Posterior vena cava (tissue), 2 donors: ENCODE measurements around the gene ACOX3. TPM values are rescaled to one million over a fixed set of nuclear protein-coding genes. Genes with fewer than 3 reads are reported as not detected.

Source experiments
- DNase-seq: peaks from one replicate; pipeline ENCODE4 v3.0.0-alpha.2; 2020; ENCODE audit warnings: low spot score
- intact Hi-C, 2 donors: fragments of 100-400 bp; cut with DNase I; formaldehyde crosslinking; loops; one replicate each; pipeline versions ENCODE4 v1.14.1 to v1.14.2; 2022 to 2023
- total RNA-seq, 2 donors: library from RNA; stranded (reverse); fragmentation: NEBNext Ultra II Directional; extraction: Animal tissue kit (Norgen Biotek cat#: 25700); gene quantifications; one replicate each; pipeline ENCODE4 v1.2.1, GENCODE V29; 2021
- donor health status: DM: yes; HTN: yes; CAD: no.
- donor health status: DM: yes; HTN: yes; CAD: no.

The ACOX3 gene
- total RNA-seq, 2 donors from 2014 or later: 29.7 to 36.8 TPM

GRCh38 chr4:8470451-8471024 lies 30.0 kb upstream of the ACOX3 start:
- intact Hi-C loops: loop anchor here in 1 of 2 donors (2.0 kb wide), 1 partner anchor 124 kb away; no protein-coding TSS in a partner anchor
- no peak for DNase-seq

DNA sequence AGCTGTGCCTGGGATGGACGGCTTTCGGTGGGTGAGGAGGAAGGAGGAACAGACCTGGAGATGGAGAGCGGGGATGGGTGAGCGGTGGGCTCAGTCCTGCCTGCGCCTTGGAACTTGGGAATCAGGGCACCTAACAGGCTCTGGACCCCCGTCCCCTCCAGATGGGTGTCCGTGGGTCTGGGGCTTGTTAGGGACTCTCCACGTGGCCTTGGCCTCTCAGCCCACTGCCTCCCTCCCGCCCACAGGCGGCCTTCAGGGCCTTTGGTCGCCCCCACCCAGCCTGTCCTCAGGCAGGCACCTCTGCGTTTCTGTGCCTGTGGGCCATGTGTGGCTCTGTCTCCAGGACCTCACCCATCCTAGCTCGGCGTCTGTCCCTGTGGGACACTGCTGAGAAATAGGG lies 29.0 kb upstream of the ACOX3 start:
- DNase-seq: no peak
- intact Hi-C loops: no loop called here

GRCh38 chr4:8468746-8469535 lies 28.4 kb upstream of the ACOX3 start:
- intact Hi-C loops: no loop called here
- no peak for DNase-seq

- no peak for DNase-seq
- intact Hi-C loops: no loop called here
Observed at GRCh38 chr4:8467016-8467415, 26.5 kb upstream of the ACOX3 start.

DNA sequence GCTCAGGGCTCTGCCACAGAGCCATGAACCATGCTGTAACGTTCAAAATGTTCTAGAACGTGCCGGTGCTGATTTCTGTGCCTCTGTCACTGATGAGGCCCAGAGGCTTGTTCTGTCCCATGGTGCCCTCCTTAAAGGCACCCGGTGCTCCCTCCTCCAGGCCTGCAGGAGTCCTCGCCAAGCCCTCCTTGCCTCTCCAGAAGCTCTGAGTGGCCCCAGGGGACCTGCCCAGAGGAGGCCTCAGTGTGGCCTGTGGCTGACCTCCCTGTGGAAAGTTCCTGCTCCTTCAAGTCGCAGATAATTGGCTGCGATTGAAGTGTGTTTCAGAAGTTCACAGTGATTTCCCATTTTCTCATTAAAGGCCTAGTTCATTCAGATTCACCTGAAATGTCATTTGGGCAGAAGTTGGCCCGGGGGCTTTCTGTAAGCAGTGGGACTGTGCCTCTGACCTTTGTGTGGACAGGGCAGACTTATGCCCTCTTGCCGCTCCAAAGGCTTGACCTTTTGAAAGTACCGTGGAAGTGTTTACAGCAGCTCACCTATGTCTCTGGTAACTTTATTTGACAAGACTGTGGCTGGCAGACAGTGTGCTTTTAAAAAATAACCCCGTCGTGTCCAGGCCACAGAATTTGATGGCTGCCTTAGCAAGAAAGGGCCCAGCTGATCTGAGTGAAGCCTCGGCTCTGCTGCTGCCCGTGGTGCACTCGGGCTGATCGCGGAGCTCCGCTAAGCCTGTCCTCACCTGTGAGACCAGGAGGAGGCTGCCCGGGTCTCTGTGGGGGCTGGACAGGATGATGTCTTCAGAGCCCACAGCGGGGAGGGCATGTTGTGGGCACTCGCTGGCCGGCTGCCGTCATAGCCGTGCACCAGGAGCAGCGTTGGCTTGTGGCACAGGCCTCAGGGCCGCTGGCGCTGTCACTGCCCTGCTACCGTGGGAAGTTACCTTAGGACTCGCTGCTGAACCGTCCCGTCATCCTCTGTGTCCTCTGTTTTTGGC lies 25.4 kb upstream of the ACOX3 start:
- intact Hi-C loops: no loop called here
- no peak for DNase-seq

DNA sequence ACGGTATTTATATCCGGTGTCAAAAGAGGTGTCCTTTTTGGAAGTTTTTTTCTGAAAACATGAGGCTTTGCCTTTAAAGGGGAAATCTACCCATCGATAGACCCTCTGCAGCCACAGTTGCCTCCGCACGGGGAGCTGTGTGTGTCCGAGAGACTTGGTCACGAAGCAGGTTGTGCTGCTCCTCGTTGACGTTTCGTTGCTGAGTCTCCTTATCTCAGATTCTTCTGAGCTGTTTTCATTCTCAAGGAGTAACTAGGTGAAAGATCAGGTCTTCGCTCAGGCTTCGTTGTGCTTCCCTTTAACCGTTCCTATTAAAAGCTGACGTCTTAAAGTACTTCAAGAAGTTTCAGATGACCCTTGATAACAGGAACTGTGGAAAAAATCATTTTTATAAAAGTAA lies 23.9 kb upstream of the ACOX3 start:
- DNase-seq: no peak
- intact Hi-C loops: no loop called here

DNA sequence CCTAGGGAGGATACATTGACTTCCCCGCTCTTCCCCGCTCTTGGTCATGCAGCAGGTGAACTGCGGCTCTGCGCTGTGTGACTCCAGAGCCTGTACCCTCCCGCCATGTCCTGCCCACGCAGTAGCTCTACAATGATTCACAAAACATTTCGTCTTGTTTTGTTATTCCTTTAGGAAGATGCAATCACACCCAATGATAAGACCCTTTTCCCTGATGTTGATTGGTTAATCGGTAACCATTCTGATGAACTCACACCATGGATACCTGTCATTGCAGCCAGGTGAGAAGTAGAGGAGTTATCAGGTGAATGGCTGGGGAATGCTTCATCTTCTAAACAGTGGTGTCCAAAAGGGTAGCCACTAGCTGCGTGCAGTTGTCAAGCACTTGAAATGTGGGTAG lies 23.3 kb upstream of the ACOX3 start:
- intact Hi-C loops: no loop called here
- DNase-seq: no peak

GRCh38 chr4:8461616-8462015 lies 21.1 kb upstream of the ACOX3 start:
- DNase-seq: no peak

GRCh38 chr4:8461086-8461485 lies 20.6 kb upstream of the ACOX3 start:
- DNase-seq: no peak
- intact Hi-C loops: no loop called here

More at GRCh38 chr4:8461616-8462015, 21.1 kb upstream of the ACOX3 start:
- intact Hi-C loops: no loop called here

DNA sequence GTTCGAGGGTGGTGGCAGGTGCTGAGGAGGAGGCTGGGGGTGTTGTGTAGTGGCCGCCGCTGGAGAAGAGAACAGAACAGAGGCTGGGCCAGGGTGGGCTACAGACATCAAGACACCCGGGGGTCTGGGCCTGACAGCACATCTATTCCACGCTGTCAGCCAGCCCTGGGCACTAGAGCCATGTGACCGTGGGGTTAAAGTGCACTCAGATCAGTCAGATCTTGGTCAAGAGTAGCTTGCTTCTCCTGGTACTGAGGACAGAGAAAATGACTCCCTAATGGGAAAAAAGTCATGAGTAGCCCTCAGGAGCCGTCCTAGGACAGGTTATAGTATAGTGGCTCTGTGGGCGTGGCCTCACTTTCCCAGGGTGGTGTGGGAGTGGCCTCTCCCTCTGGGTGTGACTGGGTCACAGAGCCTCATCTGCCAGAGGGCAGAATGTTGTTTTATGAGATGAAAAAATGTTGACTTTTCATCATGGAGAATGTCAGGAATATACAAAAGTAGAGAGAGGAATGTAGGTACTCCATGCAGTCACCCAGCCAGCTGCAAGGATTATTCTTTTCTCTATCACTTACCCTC lies 19.4 kb upstream of the ACOX3 start:
- no peak for DNase-seq
- intact Hi-C loops: no loop called here

DNA sequence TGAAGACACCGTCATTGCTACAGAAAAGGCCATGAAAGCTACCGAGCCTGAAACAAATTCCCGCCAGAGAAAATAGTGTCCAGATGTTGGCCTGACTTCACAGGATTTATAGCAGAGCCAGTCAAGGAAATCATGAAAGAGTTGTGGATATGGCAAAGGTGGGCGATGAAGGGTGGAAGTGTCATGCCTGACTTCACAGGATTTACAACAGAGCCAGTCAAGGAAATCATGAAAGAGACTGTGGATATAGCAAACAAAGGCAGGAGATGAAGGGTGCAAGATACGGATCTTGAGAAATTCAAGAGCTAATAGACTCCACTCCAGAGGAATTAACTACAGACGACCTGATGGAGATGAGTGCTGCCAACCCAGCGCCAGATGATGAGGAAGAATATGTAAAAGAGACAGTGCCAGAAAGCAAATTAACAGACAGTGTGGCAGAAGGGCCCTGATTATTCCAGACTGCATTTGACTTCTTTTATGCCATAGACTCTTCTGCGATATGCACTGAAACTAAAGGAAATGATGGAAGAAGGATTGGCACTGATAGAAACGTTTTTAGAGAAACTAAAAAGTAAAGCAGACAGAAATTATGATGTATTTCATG lies 17.2 kb upstream of the ACOX3 start:
- intact Hi-C loops: no loop called here
- DNase-seq: no peak

DNA sequence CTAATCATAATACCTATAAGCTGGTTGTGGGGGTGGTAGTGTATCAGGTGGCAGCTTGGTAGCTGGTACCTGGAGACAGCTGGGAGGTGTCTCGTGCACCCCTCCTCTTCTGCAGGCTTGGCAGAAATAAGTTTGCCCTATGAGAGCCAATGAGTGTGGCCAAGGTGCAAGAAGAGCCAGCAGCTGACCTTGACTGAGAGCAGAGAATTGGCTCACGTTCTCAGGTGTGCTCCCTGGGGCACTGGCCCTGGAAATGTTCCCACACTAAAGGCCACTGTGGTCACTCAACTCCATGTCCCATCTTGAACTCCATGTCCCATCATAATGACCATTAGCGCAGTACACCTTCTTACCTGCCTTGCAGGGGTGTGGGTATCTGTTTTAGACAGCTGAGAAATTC lies 13.4 kb upstream of the ACOX3 start:
- intact Hi-C loops: no loop called here
- DNase-seq: no peak

DNA sequence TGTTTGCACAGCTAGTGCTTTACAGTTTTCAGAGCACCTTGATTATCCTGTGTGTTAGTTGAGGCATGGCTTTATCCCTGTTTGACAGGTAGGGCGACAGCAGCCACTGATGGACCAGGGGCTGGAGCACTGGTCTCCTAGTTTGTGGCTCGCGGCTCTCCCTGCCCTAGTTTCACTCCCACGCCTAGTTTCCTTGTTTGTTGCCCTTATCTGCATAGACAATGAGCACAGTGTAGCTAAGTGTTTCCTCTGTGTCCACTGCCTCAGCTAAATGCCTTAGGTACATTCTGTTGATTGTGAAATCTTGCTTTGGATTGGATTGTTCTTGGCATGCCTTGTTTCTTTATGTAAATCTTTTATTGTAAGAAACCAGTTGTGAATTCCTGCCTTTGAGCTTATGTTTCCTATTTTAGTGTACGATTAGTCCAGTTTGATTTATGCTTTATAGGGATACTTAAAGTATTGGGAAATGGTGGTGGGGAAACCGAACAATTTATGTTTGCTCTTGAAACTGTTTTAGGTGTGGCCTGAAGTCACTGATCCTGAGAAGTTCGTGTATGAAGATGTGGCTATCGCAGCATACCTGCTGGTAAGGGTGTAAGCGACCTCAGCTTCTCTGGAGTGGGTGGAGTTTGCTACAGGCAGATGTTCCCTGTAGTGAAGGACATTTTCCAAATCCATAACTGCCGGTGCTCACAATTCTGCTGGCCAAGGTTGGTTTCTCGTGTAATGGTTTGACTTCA lies 11.1 kb upstream of the ACOX3 start:
- no peak for DNase-seq
- intact Hi-C loops: no loop called here

DNA sequence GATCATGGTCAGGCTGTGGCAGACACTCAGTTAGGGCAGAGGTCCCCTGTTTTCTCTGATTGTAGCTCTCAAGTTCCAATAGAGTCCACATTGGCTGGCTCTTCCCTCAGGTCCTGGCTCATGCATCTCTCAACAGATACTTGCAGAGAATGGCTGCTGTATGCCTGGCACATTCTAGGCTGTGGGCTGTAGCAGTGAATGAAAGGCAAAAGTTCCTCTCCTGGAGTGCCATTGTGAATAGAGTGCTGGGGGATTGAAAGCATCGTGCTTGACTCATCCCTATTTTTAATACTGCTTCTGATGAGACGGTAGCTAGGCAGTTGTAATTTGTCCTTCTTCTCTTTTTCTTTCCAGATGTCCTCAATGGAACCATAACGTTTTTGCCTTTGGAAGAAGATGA lies 5.6 kb upstream of the ACOX3 start:
- intact Hi-C loops: no loop called here
- DNase-seq: no peak

GRCh38 chr4:8443801-8444200 lies 3.3 kb upstream of the ACOX3 start:
- DNase-seq: no peak
- intact Hi-C loops: no loop called here

DNA sequence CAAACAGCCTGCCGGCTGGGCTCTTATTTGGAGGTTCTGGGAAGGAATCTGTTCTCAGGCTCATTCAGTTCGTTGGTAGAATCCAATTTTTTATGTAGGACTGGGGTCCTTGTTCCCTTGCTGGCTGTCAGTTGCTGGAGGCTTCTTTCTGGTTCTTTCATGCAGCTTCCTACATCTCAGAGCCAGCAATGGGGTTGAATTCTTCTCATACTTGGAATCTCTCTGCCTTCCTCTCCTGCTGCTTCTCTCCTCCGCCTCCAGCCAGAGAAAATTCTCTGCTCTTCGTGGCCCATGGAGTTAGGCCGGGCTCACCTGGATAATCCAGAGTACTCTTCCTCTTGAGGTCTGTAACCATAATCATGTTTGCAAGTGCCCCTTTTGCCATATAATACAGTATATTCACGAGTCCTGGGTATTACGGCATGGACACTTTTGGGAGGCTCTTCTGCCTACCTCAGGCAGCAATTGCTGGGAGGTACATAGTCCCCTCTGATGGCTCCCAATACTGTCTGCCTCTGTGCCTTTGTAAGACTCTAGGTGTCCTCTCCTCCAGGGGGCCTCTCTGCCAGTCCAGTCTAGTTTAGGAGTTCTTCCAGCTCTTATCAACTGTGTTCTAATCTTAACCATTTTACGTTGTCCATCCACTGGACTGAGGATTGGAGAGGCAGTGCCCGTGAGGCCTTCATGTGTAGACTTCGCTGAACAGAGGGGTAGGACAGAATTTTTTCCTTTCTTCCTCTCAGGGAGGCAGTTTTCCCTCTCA lies 2.3 kb upstream of the ACOX3 start:
- intact Hi-C loops: no loop called here
- no peak for DNase-seq

- intact Hi-C loops: no loop called here
- DNase-seq: no peak
Observed at GRCh38 chr4:8441499-8442091, 1.1 kb upstream of the ACOX3 start.
